IMR-90 (cell line): Measurements from ENCODE around the gene ALOXE3. TPM values are rescaled to one million over a fixed set of nuclear protein-coding genes. Genes with fewer than 3 reads are reported as not detected.

Source experiments
- ATAC-seq: fragments of 200-7000 bp; cut with Tn5 transposase; 2 replicates; pipeline ENCODE4 v1.9.1; 2020; ENCODE audit warnings: low read depth, mild to moderate bottlenecking, moderate library complexity
- BruUV-seq: library from RNA; stranded (reverse); fragments of 400-500 nt; replicated peaks from 2 replicates; lab custom pipeline; 2021; lab: Mats Ljungman, UMichigan
- CTCF ChIA-PET: fragments of 300-600 bp; formaldehyde crosslinking; extraction: SDS; loops from one replicate; lab custom pipeline; 2021; ENCODE audit warnings: antibody characterized with exemption; lab: Yijun Ruan, JAX
- POLR2A ChIA-PET: fragments of 300-600 bp; sonication (Branson Sonifier 250); formaldehyde crosslinking; loops from one replicate; lab custom pipeline; 2022; ENCODE audit warnings: antibody characterized with exemption; ENCODE audit not compliant: unreplicated experiment; lab: Charles Lee
- DNase-seq: peaks from one replicate; pipeline ENCODE4 v3.0.0; 2013
- H2AFZ ChIP-seq: replicated peaks from 2 replicates; pipeline ENCODE3; 2013; ENCODE audit warnings: low read length, mild to moderate bottlenecking; ENCODE audit not compliant: poor library complexity
- H2AK5ac ChIP-seq: 2 replicates; pipeline ENCODE4 v1.6.1; 2013; ENCODE audit warnings: low read depth, low read length, inconsistent platforms
- H2AK9ac ChIP-seq: replicated peaks from 2 replicates; pipeline ENCODE3; 2013; ENCODE audit warnings: mild to moderate bottlenecking, low read depth, low read length, moderate library complexity; ENCODE audit not compliant: poor library complexity
- H2BK120ac ChIP-seq: 2 replicates; pipeline ENCODE4 v1.6.1; 2013; ENCODE audit warnings: low read depth, low read length, inconsistent platforms
- H2BK15ac ChIP-seq: 3 replicates; pipeline ENCODE4 v1.6.1; 2013; ENCODE audit warnings: low read depth, low read length, inconsistent platforms
- H2BK20ac ChIP-seq: 2 replicates; pipeline ENCODE4 v1.6.1; 2013; ENCODE audit warnings: low read depth, mild to moderate bottlenecking, inconsistent platforms, low read length, moderate library complexity
- H2BK5ac ChIP-seq: 2 replicates; pipeline ENCODE4 v1.6.1; 2013; ENCODE audit warnings: mild to moderate bottlenecking, low read depth, low read length, inconsistent platforms; ENCODE audit not compliant: poor library complexity, severe bottlenecking
- H3K14ac ChIP-seq: replicated peaks from 2 replicates; pipeline ENCODE4 v1.6.1; 2013; ENCODE audit warnings: low read depth, low read length, inconsistent platforms
- H3K18ac ChIP-seq: 2 replicates; pipeline ENCODE4 v1.6.1; 2013; ENCODE audit warnings: low read depth, low read length, control low read depth
- H3K23ac ChIP-seq: 2 replicates; pipeline ENCODE4 v1.6.1; 2013; ENCODE audit warnings: low read depth, low read length, inconsistent platforms
- H3K27ac ChIP-seq: 2 replicates; pipeline ENCODE4 v1.5.1; 2013; ENCODE audit warnings: mild to moderate bottlenecking, control low read depth, low read length; ENCODE audit not compliant: insufficient read depth
- H3K27me3 ChIP-seq: 2 replicates; pipeline ENCODE4 v1.6.1; 2013; ENCODE audit warnings: low read length; ENCODE audit not compliant: control insufficient read depth, insufficient read depth
- H3K36me3 ChIP-seq: 2 replicates; pipeline ENCODE4 v1.6.1; 2013; ENCODE audit warnings: low read length, mixed read lengths; ENCODE audit not compliant: control insufficient read depth, insufficient read depth
- H3K4ac ChIP-seq: 2 replicates; pipeline ENCODE4 v1.6.1; 2013; ENCODE audit warnings: low read depth, low read length, inconsistent platforms
- H3K4me1 ChIP-seq: 2 replicates; pipeline ENCODE4 v1.6.1; 2013; ENCODE audit warnings: low read length, mixed read lengths; ENCODE audit not compliant: control insufficient read depth, insufficient read depth
- H3K4me2 ChIP-seq: 2 replicates; pipeline ENCODE4 v1.6.1; 2013; ENCODE audit warnings: low read depth, mild to moderate bottlenecking, control low read depth, low read length, moderate library complexity
- H3K4me3 ChIP-seq: 2 replicates; pipeline ENCODE4 v1.5.1; 2013; ENCODE audit warnings: low read depth, mild to moderate bottlenecking, control low read depth, low read length, moderate library complexity; ENCODE audit not compliant: insufficient read depth
- H3K56ac ChIP-seq: 2 replicates; pipeline ENCODE4 v1.6.1; 2013; ENCODE audit warnings: low read length, inconsistent platforms; ENCODE audit not compliant: insufficient read depth; ENCODE audit errors: extremely low read depth
- H3K79me1 ChIP-seq, 2 experiments: 2 replicates each; pipeline ENCODE4 v1.6.1; 2013; ENCODE audit warnings: low read length in 2 of 2, inconsistent platforms in 1 of 2, low read depth in 1 of 2
- H3K9ac ChIP-seq: 2 replicates; pipeline ENCODE4 v1.6.1; 2013; ENCODE audit warnings: low read depth, low read length, control low read depth
- H3K9me1 ChIP-seq: 2 replicates; pipeline ENCODE4 v1.6.1; 2013; ENCODE audit warnings: low read length, inconsistent platforms; ENCODE audit not compliant: insufficient read depth
- H3K9me3 ChIP-seq: 2 replicates; pipeline ENCODE4 v1.6.1; 2013; ENCODE audit warnings: low read length; ENCODE audit not compliant: control insufficient read depth, insufficient read depth
- H4K20me1 ChIP-seq: 2 replicates; pipeline ENCODE4 v1.6.1; 2013; ENCODE audit warnings: low read length, inconsistent platforms; ENCODE audit not compliant: insufficient read depth
- H4K5ac ChIP-seq: 2 replicates; pipeline ENCODE4 v1.6.1; 2013; ENCODE audit warnings: mild to moderate bottlenecking, low read depth, low read length, control low read depth
- H4K8ac ChIP-seq, 2 experiments: 2 replicates each; pipeline ENCODE4 v1.6.1; 2013; ENCODE audit warnings: low read depth in 2 of 2, low read length in 2 of 2, control low read depth in 1 of 2, inconsistent platforms in 1 of 2
- H4K91ac ChIP-seq: 2 replicates; pipeline ENCODE4 v1.6.1; 2013; ENCODE audit warnings: low read depth, low read length, inconsistent platforms; ENCODE audit not compliant: insufficient read depth
- CEBPB ChIP-seq: IDR thresholded peaks from 2 replicates; pipeline ENCODE4 v1.6.1; 2012; ENCODE audit warnings: low read depth, low read length, improper control_type of control experiment
- CHD1 ChIP-seq: IDR thresholded peaks from 2 replicates; pipeline ENCODE4 v1.6.1; 2012; ENCODE audit warnings: low read depth, low read length, improper control_type of control experiment
- CTCF ChIP-seq: conservative IDR thresholded peaks from 2 replicates; pipeline ENCODE4 v1.5.1; 2012; ENCODE audit warnings: mild to moderate bottlenecking, low read depth, low read length, improper control_type of control experiment
- FOS ChIP-seq: fragments of 150-350 bp; IDR thresholded peaks from 2 replicates; pipeline ENCODE4 v1.6.1; 2016; ENCODE audit warnings: low read depth, low read length
- MAFK ChIP-seq: IDR thresholded peaks from 2 replicates; pipeline ENCODE4 v1.6.1; 2012; ENCODE audit warnings: low read depth, low read length, improper control_type of control experiment
- MAZ ChIP-seq: IDR thresholded peaks from 2 replicates; pipeline ENCODE4 v1.6.1; 2012; ENCODE audit warnings: low read depth, mild to moderate bottlenecking, low read length, improper control_type of control experiment, moderate library complexity, borderline replicate concordance
- NFE2L2 ChIP-seq: fragments of 150-350 bp; IDR thresholded peaks from 2 replicates; pipeline ENCODE4 v1.6.1; 2016; ENCODE audit warnings: low read depth, mild to moderate bottlenecking, low read length
- POLR2A ChIP-seq: IDR thresholded peaks from 2 replicates; pipeline ENCODE4 v1.6.1; 2012; ENCODE audit warnings: mild to moderate bottlenecking, low read depth, low read length
- RAD21 ChIP-seq: IDR thresholded peaks from 2 replicates; pipeline ENCODE4 v1.6.1; 2012; ENCODE audit warnings: low read length, improper control_type of control experiment
- RCOR1 ChIP-seq: IDR thresholded peaks from 2 replicates; pipeline ENCODE4 v1.6.1; 2012; ENCODE audit warnings: mild to moderate bottlenecking, low read length, improper control_type of control experiment; ENCODE audit not compliant: insufficient replicate concordance
- RFX5 ChIP-seq: IDR thresholded peaks from 2 replicates; pipeline ENCODE4 v1.8.0; 2012; ENCODE audit warnings: low read depth, mild to moderate bottlenecking, low read length, moderate library complexity
- SMC3 ChIP-seq: fragments of 150-350 bp; IDR thresholded peaks from 2 replicates; pipeline ENCODE4 v1.6.1; 2016; ENCODE audit warnings: low read depth, mild to moderate bottlenecking, antibody characterized with exemption, low read length, moderate library complexity
- USF2 ChIP-seq: fragments of 150-350 bp; IDR thresholded peaks from 2 replicates; pipeline ENCODE4 v1.6.1; 2017; ENCODE audit warnings: mild to moderate bottlenecking, antibody characterized with exemption, low read length, low read depth
- WGBS, 2 experiments: methylation state at CpG; one replicate each; pipeline versions ENCODE4 v1.1.5 to v1.1.7; 2013; ENCODE audit warnings: missing lambda C conversion rate in 2 of 2; ENCODE audit not compliant: insufficient read length in 1 of 2; ENCODE audit errors: extremely low coverage in 2 of 2; 5-methylcytosine and 5-hydroxymethylcytosine counted together
- dilution Hi-C: fragments of 300-500 bp; cut with HindIII; formaldehyde crosslinking; loops from one replicate; pipeline ENCODE4 v1.14.3; 2018; ENCODE audit warnings: low sequenced_read_pairs; ENCODE audit not compliant: unreplicated experiment
- in situ Hi-C: fragments of 300-500 bp; cut with MboI; formaldehyde crosslinking; loops from 3 replicates; pipeline ENCODE4 v1.14.3; 2019; ENCODE audit warnings: low sequenced_read_pairs, inconsistent platforms, mixed read lengths
- intact Hi-C: fragments of 100-400 bp; cut with micrococcal nuclease; formaldehyde crosslinking; loops from 2 replicates; pipeline ENCODE4 v1.10.0; 2022
- polyA plus RNA-seq, 3 experiments: library from polyadenylated mRNA; depleted of rRNA; stranded (reverse); fragments of >200 nt; gene quantifications; 2 replicates each; pipeline ENCODE4 v1.2.3, GENCODE V29; 2012; ENCODE audit warnings: low replicate concordance in 1 of 3
- total RNA-seq: library from RNA; depleted of rRNA; stranded (reverse); fragments of >200 nt; gene quantifications from 2 replicates; pipeline ENCODE4 v1.2.3, GENCODE V29; 2012
- TF ChIP-seq, protein P1 (sequence below): fragments of 150-350 bp; IDR thresholded peaks from 2 replicates; pipeline ENCODE4 v1.6.1; 2016; ENCODE audit warnings: low read depth, mild to moderate bottlenecking, low read length, moderate library complexity, borderline replicate concordance

Gene ALOXE3
- total and polyA plus RNA-seq, 2 of the 4 experiments (the other 2 are of a cell fraction): under 0.01 to 0.26 TPM

DNA sequence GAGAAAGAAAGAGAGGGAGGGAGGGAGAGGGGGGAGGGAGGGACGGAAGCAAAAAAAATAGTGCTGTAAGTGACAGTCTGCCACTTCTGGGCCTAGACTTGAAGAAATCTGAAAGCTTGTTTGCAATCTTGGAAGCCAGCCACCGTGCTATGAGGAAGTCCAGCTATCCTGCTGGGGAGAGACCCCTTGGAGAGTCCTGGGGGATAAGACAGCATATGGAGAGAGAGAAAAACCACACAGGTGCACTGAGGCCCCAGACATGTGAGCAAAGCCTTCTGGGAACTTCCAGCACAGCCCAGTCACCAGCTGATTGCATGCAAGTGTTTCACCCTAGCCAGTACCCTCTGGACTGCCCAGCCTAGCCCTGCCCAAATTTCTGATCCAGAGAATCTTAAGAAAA lies 18.2 kb downstream of the ALOXE3 start:
- H3K23ac ChIP-seq: no peak overlapping the region
- 6% methylated on average over 2 of the region's 2 CpGs; no CpG with 5 or more reads in 1 of the 2 experiments for WGBS, 2 experiments
- ATAC-seq (no peak), DNase-seq (no peak)
- H4K5ac ChIP-seq: no peak overlapping the region
- no peak overlapping the region for H2BK120ac ChIP-seq
- H3K4me1 ChIP-seq: no peaks in the 10 kb centered on the region
- H3K27ac ChIP-seq: no peak overlapping the region
- no peak overlapping the region for H3K9ac ChIP-seq
- H2AK5ac ChIP-seq: no peak overlapping the region
- no peak overlapping the region for H4K8ac ChIP-seq
- H3K4me2 ChIP-seq: no peak overlapping the region
- POLR2A ChIA-PET: no interaction called here
- no peak overlapping the region for H2BK20ac ChIP-seq
- TF ChIP-seq CTCF: no peak
- no peak for TF ChIP-seq MAZ
- no peak for TF ChIP-seq CEBPB
- no peak for TF ChIP-seq RFX5
- TF ChIP-seq RAD21: no peak
- no peak for TF ChIP-seq FOS
- TF ChIP-seq SMC3: no peak
- TF ChIP-seq RCOR1: no peak
- TF ChIP-seq CHD1: no peak
- no peak for TF ChIP-seq POLR2A
- no peak for TF ChIP-seq USF2
- TF ChIP-seq, protein P1, sequence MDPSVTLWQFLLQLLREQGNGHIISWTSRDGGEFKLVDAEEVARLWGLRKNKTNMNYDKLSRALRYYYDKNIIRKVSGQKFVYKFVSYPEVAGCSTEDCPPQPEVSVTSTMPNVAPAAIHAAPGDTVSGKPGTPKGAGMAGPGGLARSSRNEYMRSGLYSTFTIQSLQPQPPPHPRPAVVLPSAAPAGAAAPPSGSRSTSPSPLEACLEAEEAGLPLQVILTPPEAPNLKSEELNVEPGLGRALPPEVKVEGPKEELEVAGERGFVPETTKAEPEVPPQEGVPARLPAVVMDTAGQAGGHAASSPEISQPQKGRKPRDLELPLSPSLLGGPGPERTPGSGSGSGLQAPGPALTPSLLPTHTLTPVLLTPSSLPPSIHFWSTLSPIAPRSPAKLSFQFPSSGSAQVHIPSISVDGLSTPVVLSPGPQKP: no peak
- TF ChIP-seq MAFK: no peak
- TF ChIP-seq NFE2L2: no peak
- no peak overlapping the region for H3K18ac ChIP-seq
- H4K91ac ChIP-seq: no peak overlapping the region
- H3K9me1 ChIP-seq: no peaks in the 10 kb centered on the region; the same call in 1 of the 2 replicates
- H2BK15ac ChIP-seq: no peak overlapping the region
- no peaks in the 10 kb centered on the region for H3K79me1 ChIP-seq
- intact Hi-C loops: no loop called here
- no peak overlapping the region for H3K4ac ChIP-seq
- no TSS peak for BruUV-seq
- H2AK9ac ChIP-seq: no peak overlapping the region
- no peaks in the 10 kb centered on the region for H3K9me3 ChIP-seq
- no peak overlapping the region for H2AFZ ChIP-seq
- H3K56ac ChIP-seq: no peak overlapping the region
- in situ Hi-C loops: no loop called here
- CTCF ChIA-PET: interaction anchor here (0.7 kb wide), 1 partner anchor 167 kb away, joined by 3 read pairs; no protein-coding TSS in a partner anchor
- no peak overlapping the region for H3K14ac ChIP-seq
- no peaks in the 10 kb centered on the region for H4K20me1 ChIP-seq
- peaks cover 47% of the 10 kb centered on the region for H3K27me3 ChIP-seq
- H2BK5ac ChIP-seq: no peak overlapping the region
- no peak overlapping the region for H3K4me3 ChIP-seq
- dilution Hi-C loops: loop anchor here (25.0 kb wide), 1 partner anchor 137 kb away; the partner anchor contains the start of genes CTC1 and PFAS
- H3K36me3 ChIP-seq: no peaks in the 10 kb centered on the region
